Epithelial cell of prostate (primary cell): ENCODE data around the gene TMEM186.
A peak's percentile ranks its signal among the peaks of the same experiment; 100 is the strongest.
"Not testable (repeated sequence)": the region's sequence is repeated elsewhere in the genome, so short reads cannot be mapped to it uniquely, and the experiment has no call there.

Experiments
- DNase-seq: peaks from one replicate; pipeline ENCODE4 v3.0.0-alpha.2; 2011; ENCODE audit warnings: low read depth, low spot score
- H3K27ac ChIP-seq: fragments of 450-650 bp; 2 replicates; pipeline ENCODE4 v1.5.1; 2017; ENCODE audit warnings: mild to moderate bottlenecking

TMEM186 gene

GRCh38 chr16:8797364-8798173 lies at the start of gene TMEM186, which contains the start of gene PMM2:
Gene TMEM186 (minus strand): TSS chr16:8797639. CDS start chr16:8797614, 25 bp downstream.
Gene PMM2 (plus strand): TSS chr16:8797839. CDS start chr16:8797883, 44 bp downstream.
- DNase-seq: peak; percentile 82
- H3K27ac ChIP-seq: peak within 1 kb of the TSS; percentile 82

- H3K27ac ChIP-seq: no peak overlapping the region
- DNase-seq: no peak
Observed at GRCh38 chr16:8847145-8847544, 49.7 kb upstream of the TMEM186 start.

GRCh38 chr16:8846401-8846932 lies 49.0 kb upstream of the TMEM186 start:
- H3K27ac ChIP-seq: no peak overlapping the region
- no peak for DNase-seq

GRCh38 chr16:8845699-8846298 lies 48.4 kb upstream of the TMEM186 start:
- DNase-seq: no peak
- no peak overlapping the region for H3K27ac ChIP-seq

- DNase-seq, H3K27ac ChIP-seq: not testable (repeated sequence)
Observed at GRCh38 chr16:8843296-8843695, 45.9 kb upstream of the TMEM186 start.

GRCh38 chr16:8842016-8842415 lies 44.6 kb upstream of the TMEM186 start:
- H3K27ac ChIP-seq, DNase-seq: not testable (repeated sequence)

- H3K27ac ChIP-seq, DNase-seq: not testable (repeated sequence)
Observed at GRCh38 chr16:8837594-8837993, 40.2 kb upstream of the TMEM186 start.

GRCh38 chr16:8836797-8837196 lies 39.4 kb upstream of the TMEM186 start:
- DNase-seq, H3K27ac ChIP-seq: not testable (repeated sequence)

- no peak for DNase-seq
- no peak overlapping the region for H3K27ac ChIP-seq
Observed at GRCh38 chr16:8832717-8833105, 35.3 kb upstream of the TMEM186 start.

GRCh38 chr16:8831871-8832716 lies 34.7 kb upstream of the TMEM186 start:
- no peak for DNase-seq
- no peak overlapping the region for H3K27ac ChIP-seq

GRCh38 chr16:8831450-8831849 lies 34.0 kb upstream of the TMEM186 start:
- no peak for DNase-seq
- H3K27ac ChIP-seq: no peak overlapping the region

- peak overlapping the region; percentile 57 for H3K27ac ChIP-seq
- DNase-seq: no peak
Observed at GRCh38 chr16:8828541-8829165, 31.2 kb upstream of the TMEM186 start.

GRCh38 chr16:8826278-8826879 lies 28.9 kb upstream of the TMEM186 start:
- no peak overlapping the region for H3K27ac ChIP-seq
- no peak for DNase-seq

- DNase-seq: no peak
- no peak overlapping the region for H3K27ac ChIP-seq
Observed at GRCh38 chr16:8822403-8822802, 25.0 kb upstream of the TMEM186 start.

GRCh38 chr16:8819411-8820034 lies 22.1 kb upstream of the TMEM186 start:
- no peak overlapping the region for H3K27ac ChIP-seq
- no peak for DNase-seq

- H3K27ac ChIP-seq: no peak overlapping the region
- DNase-seq: no peak
Observed at GRCh38 chr16:8818504-8819270, 21.2 kb upstream of the TMEM186 start.

GRCh38 chr16:8816967-8817655 lies 19.7 kb upstream of the TMEM186 start:
- H3K27ac ChIP-seq: no peak overlapping the region
- DNase-seq: no peak
